A549 (cell line): Measurements from ENCODE around the gene MATN3. TPM values are rescaled to one million over a fixed set of nuclear protein-coding genes. Genes with fewer than 3 reads are reported as not detected.

Source experiments
- ATAC-seq, 2 experiments: fragments of 200-7000 bp in 1 of 2; fragments of >200 bp in 1 of 2; cut with Nextera tagmentation in 1 of 2; cut with Tn5 transposase in 1 of 2; 3 replicates each; pipeline versions ENCODE4 v1.8.0 to v1.9.1; 2018 to 2020; ENCODE audit warnings: mild to moderate bottlenecking in 1 of 2, moderate library complexity in 1 of 2
- CTCF ChIA-PET: fragments of 300-600 bp; sonication (Branson Sonifier 250); formaldehyde crosslinking; extraction: SDS; loops from one replicate; lab custom pipeline; 2021; ENCODE audit warnings: antibody characterized with exemption, inconsistent platforms; lab: Yijun Ruan, JAX
- POLR2A ChIA-PET: fragments of 350-600 bp; formaldehyde crosslinking; extraction: SDS; loops from one replicate; lab custom pipeline; 2021; ENCODE audit warnings: antibody characterized with exemption, inconsistent platforms; lab: Yijun Ruan, JAX
- DNase-seq, 2 experiments: peaks; one replicate each; pipeline versions ENCODE4 v3.0.0 to v3.0.0-alpha.2; 2011 to 2016; ENCODE audit warnings: low read depth in 1 of 2, low spot score in 1 of 2
- FAIRE-seq: peaks from 2 replicates; lab custom pipeline; 2011; peaks lifted over from hg19 to GRCh38; lab: Jason Lieb, UNC
- H3K27ac ChIP-seq, 2 experiments: fragments of >200 bp; sonication (Bioruptor Twin); formaldehyde crosslinking; 3 replicates each; pipeline ENCODE4 v1.5.1; 2016 to 2017
- H3K4me1 ChIP-seq: fragments of >200 bp; sonication (Bioruptor Twin); formaldehyde crosslinking; 3 replicates; pipeline ENCODE4 v1.6.1; 2016
- H3K4me2 ChIP-seq: fragments of >200 bp; sonication (Bioruptor Twin); formaldehyde crosslinking; 3 replicates; pipeline ENCODE4 v1.6.1; 2016
- H3K4me3 ChIP-seq: fragments of >200 bp; sonication (Bioruptor Twin); formaldehyde crosslinking; 3 replicates; pipeline ENCODE4 v1.5.1; 2016
- H3K9me3 ChIP-seq: fragments of >200 bp; sonication (Bioruptor Twin); formaldehyde crosslinking; 3 replicates; pipeline ENCODE4 v1.6.1; 2016
- ATOH8 ChIP-seq: fragments of 250-450 bp; sonication (Bioruptor Pico); IDR thresholded peaks from 2 replicates; pipeline ENCODE4 v1.5.0; 2020; ENCODE audit warnings: low read depth, mild to moderate bottlenecking, moderate library complexity
- BHLHE40 ChIP-seq: IDR thresholded peaks from 2 replicates; pipeline ENCODE4 v1.6.1; 2012; ENCODE audit warnings: low read depth, low read length, inconsistent platforms
- CEBPB ChIP-seq, 2 experiments: fragments of >200 bp in 1 of 2; sonication (Bioruptor Twin) in 1 of 2; formaldehyde crosslinking in 1 of 2; IDR thresholded peaks; 2 replicates each; pipeline ENCODE4 v1.6.1; 2012 to 2016
- CHD2 ChIP-seq: fragments of 150-350 bp; IDR thresholded peaks from 2 replicates; pipeline ENCODE4 v1.6.1; 2014; ENCODE audit warnings: low read length; ENCODE audit not compliant: partially characterized antibody
- CTCF ChIP-seq: fragments of >200 bp; sonication (Bioruptor Twin); formaldehyde crosslinking; IDR thresholded peaks from 3 replicates; pipeline ENCODE4 v1.5.1; 2016
- EP300 ChIP-seq, 2 experiments: fragments of >200 bp; sonication (Bioruptor Twin); formaldehyde crosslinking; IDR thresholded peaks; 2 replicates in 1 of 2; 3 replicates in 1 of 2; pipeline ENCODE4 v1.6.1; 2016 to 2017
- ESRRA ChIP-seq: fragments of 150-350 bp; IDR thresholded peaks from 2 replicates; pipeline ENCODE4 v1.6.1; 2014; ENCODE audit warnings: mild to moderate bottlenecking, low read length, borderline replicate concordance
- FOSL2 ChIP-seq, 2 experiments: fragments of 450-650 bp in 1 of 2; fragments of >200 bp in 1 of 2; sonication (Bioruptor Twin) in 1 of 2; formaldehyde crosslinking; IDR thresholded peaks; 2 replicates each; pipeline versions ENCODE4 v1.5.0 to v1.6.1; 2016 to 2020; ENCODE audit warnings: mild to moderate bottlenecking in 1 of 2, moderate library complexity in 1 of 2
- GATA3 ChIP-seq: IDR thresholded peaks from 2 replicates; pipeline ENCODE4 v1.6.1; 2012; ENCODE audit warnings: borderline replicate concordance
- HDAC2 ChIP-seq: fragments of 200-600 bp; sonication (generic); IDR thresholded peaks from 2 replicates; pipeline ENCODE4 v1.6.1; 2016
- HEYL ChIP-seq: fragments of 250-450 bp; sonication (Bioruptor Pico); IDR thresholded peaks from 2 replicates; pipeline ENCODE4 v1.8.0; 2021; ENCODE audit warnings: mild to moderate bottlenecking, moderate library complexity
- HMGXB4 ChIP-seq: fragments of 250-450 bp; sonication (Bioruptor Pico); IDR thresholded peaks from 2 replicates; pipeline ENCODE4 v1.5.0; 2021; ENCODE audit warnings: mild to moderate bottlenecking, moderate library complexity, borderline replicate concordance
- HOXA7 ChIP-seq: fragments of 250-450 bp; sonication (Bioruptor Pico); IDR thresholded peaks from 2 replicates; pipeline ENCODE4 v1.5.0; 2020; ENCODE audit warnings: mild to moderate bottlenecking, moderate library complexity
- JUN ChIP-seq, 2 experiments: fragments of >200 bp; sonication (Bioruptor Twin); formaldehyde crosslinking; IDR thresholded peaks; 2 replicates in 1 of 2; 3 replicates in 1 of 2; pipeline ENCODE4 v1.6.1; 2016 to 2017
- KDM1A ChIP-seq: fragments of 200-600 bp; sonication (generic); IDR thresholded peaks from 2 replicates; pipeline ENCODE4 v1.6.1; 2016; ENCODE audit warnings: low read depth, mild to moderate bottlenecking
- MAFK ChIP-seq: fragments of 450-650 bp; IDR thresholded peaks from 2 replicates; pipeline ENCODE4 v1.6.1; 2014; ENCODE audit not compliant: partially characterized antibody
- MAX ChIP-seq: IDR thresholded peaks from 2 replicates; pipeline ENCODE4 v1.6.1; 2012
- PBX3 ChIP-seq: IDR thresholded peaks from 2 replicates; pipeline ENCODE4 v1.6.1; 2012
- PHF8 ChIP-seq: fragments of 200-600 bp; sonication (generic); IDR thresholded peaks from 2 replicates; pipeline ENCODE4 v1.6.1; 2016; ENCODE audit warnings: low read depth, mild to moderate bottlenecking, antibody characterized with exemption, moderate library complexity, borderline replicate concordance
- POLR2A ChIP-seq: IDR thresholded peaks from 2 replicates; pipeline ENCODE4 v1.6.1; 2012; ENCODE audit warnings: mild to moderate bottlenecking, low read length
- POLR2AphosphoS2 ChIP-seq: conservative IDR thresholded peaks from 2 replicates; pipeline ENCODE4 v1.6.1; 2012; ENCODE audit warnings: low read length, improper control_type of control experiment, inconsistent platforms
- RARB ChIP-seq: fragments of 250-450 bp; sonication (Bioruptor Pico); IDR thresholded peaks from 2 replicates; pipeline ENCODE4 v1.8.0; 2021; ENCODE audit warnings: mild to moderate bottlenecking, moderate library complexity
- RCOR1 ChIP-seq: fragments of 150-350 bp; IDR thresholded peaks from 2 replicates; pipeline ENCODE4 v1.6.1; 2014; ENCODE audit warnings: antibody characterized with exemption, low read length, low read depth
- SREBF2 ChIP-seq: fragments of 450-650 bp; IDR thresholded peaks from 2 replicates; pipeline ENCODE4 v1.6.1; 2014; ENCODE audit warnings: mild to moderate bottlenecking, moderate library complexity
- TFCP2L1 ChIP-seq: fragments of 250-450 bp; sonication (Bioruptor Pico); IDR thresholded peaks from 2 replicates; pipeline ENCODE4 v1.5.0; 2021; ENCODE audit warnings: mild to moderate bottlenecking
- USF2 ChIP-seq: fragments of 450-650 bp; IDR thresholded peaks from 2 replicates; pipeline ENCODE4 v1.6.1; 2014; ENCODE audit warnings: antibody characterized with exemption
- ZC3H11A ChIP-seq: fragments of 450-650 bp; IDR thresholded peaks from 2 replicates; pipeline ENCODE4 v1.6.1; 2014; ENCODE audit warnings: antibody characterized with exemption, mild to moderate bottlenecking
- WGBS: methylation state at CpG from one replicate; pipeline ENCODE4 v1.1.6; 2017; ENCODE audit errors: missing lambda C conversion rate; 5-methylcytosine and 5-hydroxymethylcytosine counted together
- polyA plus RNA-seq, 4 experiments: library from polyadenylated mRNA; depleted of rRNA in 3 of 4; stranded (reverse); fragments of >200 nt; fragmentation: RNase III in 1 of 4; extraction: RNeasy Plus Mini Kit Qiagen cat#74134 plus additional on column Dnase treatment in 1 of 4; gene quantifications; 2 replicates in 3 of 4; 3 replicates in 1 of 4; pipeline ENCODE4 v1.2.3, GENCODE V29; 2011 to 2017

Gene MATN3
- polyA plus RNA-seq, 2 of the 4 experiments (the other 2 are of a cell fraction), result 14.2 to 16.8 TPM

GRCh38 chr2:20011276-20012031 lies 1.0 kb downstream of the MATN3 start (continued):
- TF ChIP-seq HMGXB4 (CRISPR knock-in tag) (no peak), MAX (no peak), MAFK (no peak), EP300 (IDR thresholded peaks at IDR 0.05) (no peak), TFCP2L1 (CRISPR knock-in tag) (no peak), ZC3H11A (no peak), BHLHE40 (no peak), CEBPB (IDR thresholded peaks at IDR 0.05) (no peak), USF2 (no peak), RCOR1 (no peak), SREBF2 (no peak)

- 10% methylated on average over 5 of the region's 5 CpGs for WGBS
- no peak for FAIRE-seq
- H3K4me1 ChIP-seq, result peaks cover 27% of the 10 kb centered on the region; the same call in 2 of the 3 replicates
- CTCF ChIA-PET, result interaction anchor here (1.1 kb wide), 1 partner anchor 47 kb away, joined by 3 read pairs; no protein-coding TSS in a partner anchor
- POLR2A ChIA-PET, result no interaction called here
- TF ChIP-seq HOXA7 (no peak), MAX (peak; percentile 57), POLR2A (no peak), JUN (IDR thresholded peaks at IDR 0.05) (no peak), PHF8 (no peak), GATA3 (0 out of 2 replicates have a peak, but pooled peaks have one; percentile 19), FOSL2 (IDR thresholded peaks at IDR 0.05) (no peak), FOSL2 (CRISPR knock-in tag; IDR thresholded peaks at IDR 0.05) (peak; percentile 63), POLR2AphosphoS2 (no peak), HDAC2 (no peak), CHD2 (no peak), ATOH8 (CRISPR knock-in tag) (no peak), CTCF (no peak), ESRRA (no peak), CEBPB (IDR thresholded peaks at IDR 0.05) (peak in 1 of 2 experiments; percentile 49; a peak in 1 of 4 replicates), RCOR1 (no peak), KDM1A (no peak), HEYL (CRISPR knock-in tag) (no peak), PBX3 (0 out of 2 replicates have a peak, but pooled peaks have one; percentile 31), RARB (CRISPR knock-in tag) (no peak), EP300 (IDR thresholded peaks at IDR 0.05) (no peak; a peak in 1 of 5 replicates)
- TF ChIP-seq, all 56 proteins: peak for 5
- H3K9me3 ChIP-seq, result no peaks in the 10 kb centered on the region
- peak in 1 of 2 experiments; percentile 91 for DNase-seq
- peak overlapping the region; percentile 22 to 41; a peak in 4 of 6 replicates for H3K27ac ChIP-seq
- H3K4me3 ChIP-seq, result no peak overlapping the region
- ATAC-seq, result peak; percentile 33 to 67; a peak in 4 of 6 replicates
- H3K4me2 ChIP-seq, result peak overlapping the region; percentile 69
Observed at GRCh38 chr2:20008703-20009102, 3.8 kb downstream of the MATN3 start.
